GM19438 (cell line): ENCODE data around the gene LOXL3.

Experiments
- ATAC-seq: cut with Tn5 transposase; IDR thresholded peaks from one replicate; pipeline ENCODE4 v1.9.1; 2021; ENCODE audit warnings: low read depth; ENCODE audit not compliant: unreplicated experiment

Gene LOXL3

DNA sequence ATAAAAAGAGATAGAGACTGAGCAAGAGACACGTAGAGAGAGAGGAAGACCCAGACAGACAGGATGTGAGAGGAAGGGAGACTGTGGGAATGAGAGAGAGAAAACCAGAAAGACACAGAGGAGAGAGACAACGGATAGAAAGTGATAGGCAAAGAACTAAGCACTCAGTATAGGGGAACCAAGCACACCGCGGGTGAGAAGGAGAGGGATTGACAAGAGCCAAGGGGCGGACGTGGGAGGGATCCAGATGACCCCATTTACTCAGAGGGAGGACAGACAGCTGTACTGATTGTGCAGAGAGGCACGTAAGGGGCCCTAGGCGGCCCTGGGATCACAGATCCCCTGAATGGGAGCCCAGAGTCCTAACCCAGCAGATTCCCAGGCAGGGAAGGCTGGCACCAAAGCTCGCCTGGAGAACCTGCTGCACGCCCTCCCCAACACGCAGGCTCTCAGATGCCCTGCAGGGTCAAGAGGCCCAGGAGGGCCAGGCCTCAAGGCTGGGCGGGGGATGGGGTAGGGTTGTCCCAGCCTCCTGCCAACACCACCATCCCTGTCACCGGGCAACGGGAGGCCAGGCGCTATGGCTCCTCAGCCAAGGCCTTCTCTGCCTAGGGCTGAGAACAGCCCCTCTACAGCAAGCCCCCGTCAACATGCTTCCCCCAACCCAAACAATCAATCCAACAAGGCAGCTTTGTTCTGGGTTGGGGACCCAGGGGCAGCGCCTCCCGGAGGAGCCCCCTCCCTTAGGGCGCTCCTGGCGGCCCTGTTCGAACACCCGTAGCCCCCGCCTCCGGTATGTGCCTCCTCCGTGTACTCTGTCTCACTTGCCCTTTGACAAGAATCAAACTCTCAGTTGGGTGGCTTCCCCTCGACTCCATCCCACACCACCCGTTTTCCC, 579 bp downstream of the LOXL3 start:
- ATAC-seq = no peak

DNA sequence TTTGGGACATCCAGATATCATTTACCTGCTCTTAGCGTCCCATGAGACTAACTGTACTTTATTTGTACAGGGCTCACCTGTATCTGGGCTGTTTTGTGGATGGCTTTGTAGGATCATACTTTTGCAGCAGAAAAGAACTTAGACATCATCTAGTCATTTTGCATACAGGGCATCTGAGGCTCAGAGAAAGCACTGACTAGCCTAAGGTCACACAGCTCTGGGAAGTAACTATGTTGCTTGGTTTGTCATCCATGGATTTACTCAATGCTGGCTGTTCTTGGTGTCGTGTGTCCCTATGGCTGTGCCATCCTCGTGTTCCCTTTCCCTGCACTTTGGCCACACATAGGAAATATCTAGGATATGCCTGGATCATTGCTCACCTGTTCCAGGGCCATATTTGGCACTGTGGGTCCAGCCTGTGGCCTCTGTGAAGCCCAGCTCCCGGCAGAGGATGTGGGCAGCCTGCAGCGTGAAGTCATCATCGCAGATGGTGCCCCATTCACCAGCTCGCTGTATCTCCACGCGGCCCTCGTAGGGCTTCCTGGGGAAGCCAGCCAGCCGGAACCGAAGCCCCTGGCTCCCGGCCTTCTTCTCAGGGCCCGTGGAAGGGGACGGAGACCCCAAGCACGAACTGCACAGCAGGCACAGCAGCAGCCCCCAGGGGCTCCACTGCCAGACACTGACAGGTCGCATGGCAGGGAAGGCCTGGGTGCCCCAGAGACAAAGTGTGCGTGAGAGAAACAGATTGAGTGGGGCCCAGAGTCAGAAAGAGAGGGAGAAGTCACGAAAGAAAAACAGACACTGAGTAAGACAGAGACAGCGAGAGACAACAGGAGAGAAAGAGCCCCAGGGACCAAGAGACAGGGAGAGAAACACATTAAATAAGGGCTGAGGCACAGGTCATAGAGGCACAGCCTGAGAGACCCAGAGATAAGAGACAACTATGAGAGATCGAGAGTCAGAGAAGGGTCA, 1.5 kb downstream of the LOXL3 start:
- no peak for ATAC-seq

DNA sequence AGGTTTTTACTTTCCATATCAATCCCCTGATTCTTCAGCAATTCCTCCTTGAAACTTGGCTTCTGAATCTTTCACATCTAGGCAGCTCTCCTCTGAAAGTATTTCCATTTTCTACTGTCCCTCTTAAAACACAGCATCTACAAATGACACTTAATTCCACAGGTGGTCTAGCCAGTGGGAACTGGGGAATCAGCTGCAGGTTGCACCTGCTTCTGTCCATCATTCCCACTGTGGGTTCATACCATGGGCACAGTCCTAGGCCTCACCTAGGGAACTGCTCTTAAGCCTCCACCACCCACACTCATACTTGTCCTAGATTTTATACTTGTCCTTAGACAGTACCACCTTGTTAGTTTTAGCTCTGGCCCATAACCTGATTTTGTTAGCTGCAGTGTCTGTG, 2.2 kb downstream of the LOXL3 start:
- ATAC-seq = no peak

DNA sequence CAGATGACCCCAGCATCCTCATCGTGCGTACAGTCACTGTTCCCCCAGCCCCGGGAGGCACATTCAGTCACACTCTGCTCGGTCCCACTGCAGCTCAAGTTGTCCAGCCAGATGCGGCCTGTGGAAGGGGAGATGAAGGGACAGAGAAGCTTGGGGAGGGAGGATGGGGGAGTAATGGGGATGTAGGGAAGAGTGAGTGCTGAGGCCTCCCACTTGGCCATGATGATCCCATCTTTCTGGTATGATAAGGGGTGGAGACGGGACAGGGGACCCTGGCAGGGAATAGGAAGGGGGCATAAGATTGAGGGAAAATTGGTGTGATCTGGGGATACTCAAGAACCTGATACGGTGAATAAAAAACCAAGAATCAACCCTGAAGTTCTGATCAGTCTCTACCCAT, 3.5 kb downstream of the LOXL3 start:
- ATAC-seq = no peak

DNA sequence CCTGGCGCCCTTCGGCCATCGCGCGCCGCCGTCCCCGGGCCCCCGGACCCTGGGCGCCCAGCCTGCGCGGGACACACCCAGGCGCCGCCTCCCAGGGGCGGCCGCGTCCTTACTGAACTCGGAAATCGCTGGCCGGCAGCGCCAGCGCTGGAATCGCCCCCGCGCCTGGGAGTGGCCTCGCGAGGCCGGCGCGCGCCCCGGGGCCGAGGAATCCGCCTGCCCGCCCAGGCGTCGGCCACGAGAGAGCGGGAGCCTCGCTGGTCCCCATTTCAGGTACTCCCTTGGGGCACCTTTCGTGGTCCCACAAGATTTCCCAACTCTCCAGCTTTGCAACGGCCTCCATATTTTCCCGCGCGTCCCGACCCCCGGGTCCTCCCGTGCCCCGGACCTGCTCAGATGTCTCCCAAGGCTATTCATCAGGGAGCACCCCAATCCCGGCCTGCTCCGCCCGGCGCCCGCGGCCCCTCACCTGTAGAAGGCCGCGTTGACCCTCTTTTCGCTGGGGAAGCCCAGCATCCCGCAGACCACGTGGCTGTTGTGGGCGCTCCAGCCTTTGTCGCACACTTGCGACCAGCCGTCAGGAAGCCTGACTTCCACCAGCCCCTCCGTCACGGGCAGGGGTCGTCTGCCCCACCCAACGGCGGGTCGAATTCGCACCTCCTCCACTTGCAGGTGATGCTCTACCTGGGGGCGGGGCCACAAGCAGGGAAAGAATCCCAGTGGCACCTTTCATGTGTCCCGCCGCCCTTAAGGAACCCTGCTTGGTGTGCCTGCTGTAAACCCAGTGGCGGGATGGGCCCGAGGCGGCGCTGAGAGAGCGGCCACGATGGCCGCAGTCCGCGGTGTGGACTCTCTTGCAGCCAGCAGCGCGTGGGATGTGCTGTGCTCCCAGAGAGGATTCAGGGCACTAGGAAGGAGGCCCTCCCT, 4.6 kb downstream of the LOXL3 start:
- ATAC-seq = no peak

DNA sequence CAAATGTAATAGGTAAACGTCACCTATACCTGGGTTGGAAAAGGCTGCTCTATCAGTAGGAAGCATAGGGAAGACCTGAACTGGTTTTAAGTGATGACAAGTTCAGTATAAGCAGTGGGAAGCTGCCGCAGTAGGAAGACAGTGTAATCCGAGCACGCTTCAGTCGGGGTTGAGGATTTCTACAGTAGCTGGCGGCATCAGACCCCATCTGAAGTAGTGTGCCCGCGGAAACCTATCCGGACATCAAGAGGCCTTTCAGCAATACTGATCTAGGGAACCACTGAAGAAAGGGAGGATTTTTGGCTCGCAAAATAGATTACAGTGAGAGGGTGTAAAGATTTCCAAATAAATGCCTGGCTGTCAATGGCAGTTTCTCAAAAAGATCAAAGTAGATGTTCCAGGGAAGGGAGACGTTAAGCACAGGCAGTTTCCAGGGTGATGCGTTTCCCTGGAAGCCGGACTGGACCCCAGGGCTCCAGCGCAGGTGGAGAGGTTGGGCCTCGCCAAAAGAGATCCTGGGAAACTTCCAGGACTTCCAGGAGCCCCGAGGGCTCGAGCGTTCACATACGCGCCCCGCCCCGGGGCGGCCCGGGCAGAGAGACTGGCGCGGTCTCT, 5.3 kb downstream of the LOXL3 start:
- ATAC-seq = no peak

DNA sequence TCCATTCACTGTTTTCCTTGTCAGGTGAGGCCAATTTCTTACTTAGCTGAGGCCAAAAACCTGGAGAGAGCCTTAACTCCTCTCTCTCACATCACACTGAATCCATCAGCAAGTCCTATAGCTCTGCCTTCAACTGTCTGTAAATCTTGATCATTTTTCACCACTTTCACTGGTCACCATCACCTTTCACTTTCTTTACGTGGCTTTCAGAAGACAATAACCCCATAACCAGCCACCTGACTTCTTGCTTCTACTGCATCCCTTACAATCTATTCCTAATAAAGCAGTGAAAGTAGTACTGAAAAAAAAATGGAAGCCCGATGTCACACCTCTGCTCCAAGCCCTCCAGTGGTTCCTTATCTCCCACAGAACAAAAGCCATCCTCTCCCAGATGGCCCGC, 7.7 kb downstream of the LOXL3 start:
- ATAC-seq = no peak

DNA sequence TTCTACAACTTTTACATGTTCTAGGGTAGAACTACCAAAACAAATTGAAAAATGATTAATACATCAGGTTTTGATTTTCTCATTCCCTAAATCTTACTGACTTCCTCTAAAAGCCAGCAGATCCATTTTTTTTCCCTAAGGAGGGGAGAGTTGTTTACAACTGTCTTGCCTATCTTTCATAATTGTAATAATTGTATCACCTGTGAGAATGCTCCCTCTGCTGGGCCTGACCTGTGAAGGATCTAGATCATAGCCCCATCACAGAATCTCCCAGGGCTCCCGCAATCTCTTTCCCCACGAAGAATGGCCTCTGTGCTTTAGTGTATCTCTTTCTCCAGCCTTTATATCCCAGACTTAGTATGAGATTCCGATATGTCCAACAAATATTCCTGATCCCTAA, 9.1 kb downstream of the LOXL3 start:
- ATAC-seq = no peak

DNA sequence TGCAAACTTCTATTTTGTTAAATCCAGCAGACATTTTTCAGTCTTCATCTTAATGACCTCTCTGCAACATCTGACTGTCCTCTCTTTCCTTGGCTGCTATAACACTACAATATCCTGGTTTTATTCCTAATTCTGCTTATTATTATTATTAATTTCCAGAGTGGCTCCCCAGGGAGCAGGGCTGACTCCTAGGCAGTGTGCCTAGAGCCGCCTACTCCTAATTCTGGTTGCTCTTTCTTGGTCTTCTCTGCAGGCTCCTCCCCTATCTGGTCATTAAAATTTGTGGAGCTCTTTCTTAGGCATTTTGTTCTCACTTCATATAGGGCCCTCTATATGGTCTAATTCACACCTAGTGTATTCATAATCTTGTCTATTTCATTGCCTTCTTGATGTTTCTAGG, 10.8 kb downstream of the LOXL3 start:
- no peak for ATAC-seq

DNA sequence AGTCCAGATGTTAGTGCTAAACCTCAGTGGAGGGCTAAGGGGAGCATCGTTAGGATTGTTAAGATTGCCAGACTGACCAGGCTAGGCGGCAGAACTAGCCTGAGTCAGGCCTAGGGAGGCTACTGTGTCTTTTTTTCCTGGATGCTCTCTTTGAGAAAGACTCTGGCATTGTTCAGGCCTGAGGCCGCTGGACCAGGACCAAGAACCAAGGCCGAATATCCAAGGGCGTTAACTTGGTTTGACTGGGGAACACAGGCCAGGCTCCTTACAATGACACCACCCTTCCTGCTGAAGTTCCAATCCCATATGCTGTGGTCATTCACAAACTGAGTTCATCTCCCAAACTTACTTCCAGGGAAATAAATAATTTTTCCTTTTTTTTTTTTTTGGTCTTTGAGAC, 13.5 kb downstream of the LOXL3 start:
- no peak for ATAC-seq

DNA sequence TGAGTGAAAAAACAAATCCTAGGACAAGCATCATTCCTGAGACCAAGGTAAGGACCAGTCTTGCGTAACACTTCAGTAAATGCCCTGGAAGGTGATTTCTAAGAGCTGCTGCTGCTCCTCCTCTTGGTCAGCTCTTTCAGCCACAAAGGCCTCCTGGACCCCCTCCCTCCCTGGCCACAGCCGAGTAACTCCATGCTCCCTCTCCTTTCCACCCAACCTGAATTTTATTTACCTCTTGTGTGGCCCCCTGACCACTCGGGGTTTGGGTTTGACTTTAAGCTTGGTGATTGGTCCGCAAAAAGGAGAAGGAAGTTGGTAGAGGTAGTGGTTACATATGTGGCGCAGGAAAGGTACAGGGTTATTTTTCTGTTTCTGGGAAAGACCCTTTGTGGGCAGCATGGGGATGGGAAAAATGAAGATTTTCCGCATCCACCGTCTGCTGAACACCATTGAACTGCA, 14.8 kb downstream of the LOXL3 start:
- no peak for ATAC-seq

DNA sequence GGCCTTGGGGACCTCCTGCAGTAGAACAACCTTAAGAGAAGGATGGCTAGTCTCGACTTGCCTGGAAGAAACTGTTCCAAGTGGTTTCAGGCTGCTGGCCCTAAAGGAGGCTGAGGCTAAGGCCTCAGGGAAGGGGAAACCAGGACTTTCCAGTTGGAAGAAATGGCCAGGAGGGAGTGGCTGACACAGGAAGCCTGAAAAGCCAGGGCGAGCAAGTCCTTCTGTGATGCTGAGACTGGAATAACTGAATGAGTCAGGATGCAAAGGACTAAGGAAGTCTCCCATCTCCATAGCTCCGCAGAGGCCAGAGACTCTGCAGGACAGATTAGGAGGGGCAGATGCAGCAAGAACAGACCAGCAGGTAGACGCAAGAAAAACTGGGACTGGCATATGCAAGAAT, 16.6 kb downstream of the LOXL3 start:
- ATAC-seq = no peak

DNA sequence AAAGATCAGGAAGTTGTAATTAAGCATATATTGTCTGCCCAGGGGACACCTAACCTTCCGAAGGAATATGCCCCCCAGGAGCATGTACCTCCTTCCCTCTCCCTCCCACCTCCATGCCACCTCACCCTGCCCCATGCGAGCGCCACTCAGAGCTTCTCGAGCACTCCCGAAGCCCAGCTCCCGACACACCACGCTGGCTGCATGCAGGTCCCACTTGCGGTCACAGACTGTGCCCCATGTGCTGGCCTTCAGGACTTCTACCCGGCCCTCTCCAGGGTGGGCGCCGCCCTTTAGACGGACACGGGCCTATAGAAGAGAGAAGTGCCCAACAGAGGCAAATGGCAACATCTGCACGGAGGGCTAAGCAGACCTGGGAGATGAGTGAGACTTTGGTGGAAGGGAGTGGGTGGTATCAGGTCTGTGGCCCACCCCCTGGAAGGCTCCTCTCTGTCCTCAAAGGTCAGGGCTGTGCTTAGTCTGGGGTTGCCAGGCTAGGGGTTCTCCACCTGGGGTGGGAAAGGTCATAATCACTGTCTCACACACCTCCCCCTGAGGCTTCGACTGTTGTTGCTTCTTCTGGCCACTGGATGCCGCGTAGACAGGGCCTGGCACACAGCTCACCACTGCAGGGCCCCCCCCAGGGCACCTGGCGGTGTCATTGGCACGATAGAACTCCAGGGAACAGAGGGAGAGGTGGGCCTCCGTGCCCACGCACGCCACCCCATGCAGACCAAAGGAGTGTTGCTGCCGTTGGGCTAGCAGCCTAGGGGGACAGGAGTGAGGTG, 17.4 kb downstream of the LOXL3 start:
- ATAC-seq = no peak

DNA sequence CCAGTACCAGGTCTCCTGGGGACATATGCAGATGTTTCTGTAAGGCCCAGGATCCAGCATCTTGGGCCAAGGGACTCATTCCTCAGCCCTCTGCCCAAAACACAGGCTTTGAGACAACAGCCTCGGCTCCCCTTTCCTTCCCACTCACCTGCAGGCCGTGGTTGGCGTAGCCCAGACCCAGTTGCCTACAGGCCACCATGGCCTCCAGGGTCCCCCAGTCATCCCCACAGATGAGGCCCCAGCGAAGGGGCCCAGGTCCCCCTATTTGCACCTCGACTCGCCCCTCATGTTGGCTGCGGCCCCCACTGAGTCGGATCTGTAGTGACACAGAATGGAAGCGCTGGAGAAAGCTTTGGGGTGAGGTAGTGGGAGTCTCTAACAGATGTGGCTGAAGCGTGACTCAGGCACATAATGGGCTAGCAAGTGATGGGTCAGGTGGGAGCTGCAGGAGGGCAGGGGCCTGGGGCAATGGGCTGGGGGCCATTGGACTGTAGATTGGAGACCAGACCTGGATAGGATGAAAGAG, 18.2 kb downstream of the LOXL3 start:
- ATAC-seq = no peak

DNA sequence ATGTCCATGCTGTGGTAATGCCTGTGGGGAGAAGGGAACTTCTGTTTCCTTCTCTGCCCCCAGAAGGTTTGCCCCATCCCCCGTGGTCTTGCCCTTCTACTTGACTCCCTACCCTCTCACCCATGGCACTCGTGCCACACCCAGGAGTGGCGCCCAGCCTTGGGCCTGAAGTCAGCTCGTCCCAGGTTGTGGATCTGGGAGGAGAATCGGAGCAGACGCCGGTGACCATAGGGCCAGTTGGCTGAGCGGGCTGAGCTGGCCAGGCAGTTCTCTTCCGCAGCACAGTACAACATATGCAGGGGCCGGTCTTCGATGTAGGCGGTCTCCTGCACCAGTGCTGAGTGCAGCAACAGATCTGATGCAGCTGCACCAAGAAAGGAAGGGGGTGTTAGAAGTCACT, 19.3 kb downstream of the LOXL3 start:
- ATAC-seq = no peak

DNA sequence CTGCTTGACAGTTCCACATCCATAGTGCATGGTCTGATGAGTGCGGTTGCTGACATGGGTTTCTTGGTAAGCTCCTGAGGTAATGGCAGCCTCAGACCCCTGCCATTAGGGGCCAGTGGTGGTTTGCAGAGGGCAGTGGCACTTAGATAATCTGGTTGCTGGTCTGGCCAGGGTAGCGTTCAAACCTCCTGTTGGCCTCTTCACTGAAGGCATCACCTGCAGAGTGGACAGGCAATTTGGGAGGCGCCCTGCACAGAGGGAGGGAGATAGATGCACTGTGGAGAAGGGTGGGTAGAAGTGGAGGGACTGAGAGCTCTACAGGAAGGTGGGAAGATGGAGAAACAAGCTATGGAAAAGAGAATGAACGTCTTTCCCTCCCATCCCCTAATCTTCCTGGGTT, 20.3 kb downstream of the LOXL3 start:
- no peak for ATAC-seq

DNA sequence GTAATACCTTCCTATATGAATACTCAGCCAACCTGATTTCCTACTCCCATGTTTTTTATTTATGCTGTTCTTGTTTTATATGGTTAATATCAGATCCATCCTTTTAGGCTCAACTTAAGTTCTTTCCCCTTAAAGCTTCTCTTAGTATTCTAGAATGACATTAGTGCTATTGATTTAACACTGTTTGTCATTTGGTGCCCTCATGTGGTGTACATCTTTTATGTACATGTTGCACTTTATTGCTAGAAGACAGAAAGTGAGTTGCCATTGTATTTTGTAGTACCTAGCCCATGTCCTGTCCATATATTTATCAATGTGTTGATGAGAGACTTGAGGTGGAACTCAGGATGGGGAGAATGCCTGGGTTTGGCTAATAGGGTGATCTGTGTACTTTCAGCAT, 21.5 kb downstream of the LOXL3 start:
- ATAC-seq = no peak

DNA sequence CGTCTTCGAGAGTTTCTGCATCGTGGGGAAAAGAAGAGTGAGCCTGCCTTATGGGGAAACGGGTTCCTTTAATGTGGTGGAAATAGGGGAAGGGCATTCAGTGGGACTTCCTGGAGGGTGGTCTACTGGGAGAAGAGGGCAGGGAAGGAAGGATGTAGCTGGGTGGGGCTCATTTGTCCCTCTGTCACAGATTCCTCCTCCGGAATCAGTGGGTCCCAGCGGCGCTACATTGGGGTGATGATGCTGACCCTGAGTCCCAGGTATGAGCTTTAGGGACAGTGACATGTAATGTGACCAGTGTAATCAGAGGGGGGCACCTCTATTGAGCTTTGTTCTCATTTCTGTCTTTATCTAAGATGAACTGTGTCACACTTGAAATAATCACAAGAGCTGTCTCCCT, 22.1 kb downstream of the LOXL3 start:
- no peak for ATAC-seq
